ENCODE data around the gene BABAM2. TPM values are rescaled to one million over a fixed set of nuclear protein-coding genes. Genes with fewer than 3 reads are reported as not detected.

BABAM2 gene
- total and polyA plus RNA-seq, 2 experiments from 2014 or later: 17.8 to 21.5 TPM

DNA sequence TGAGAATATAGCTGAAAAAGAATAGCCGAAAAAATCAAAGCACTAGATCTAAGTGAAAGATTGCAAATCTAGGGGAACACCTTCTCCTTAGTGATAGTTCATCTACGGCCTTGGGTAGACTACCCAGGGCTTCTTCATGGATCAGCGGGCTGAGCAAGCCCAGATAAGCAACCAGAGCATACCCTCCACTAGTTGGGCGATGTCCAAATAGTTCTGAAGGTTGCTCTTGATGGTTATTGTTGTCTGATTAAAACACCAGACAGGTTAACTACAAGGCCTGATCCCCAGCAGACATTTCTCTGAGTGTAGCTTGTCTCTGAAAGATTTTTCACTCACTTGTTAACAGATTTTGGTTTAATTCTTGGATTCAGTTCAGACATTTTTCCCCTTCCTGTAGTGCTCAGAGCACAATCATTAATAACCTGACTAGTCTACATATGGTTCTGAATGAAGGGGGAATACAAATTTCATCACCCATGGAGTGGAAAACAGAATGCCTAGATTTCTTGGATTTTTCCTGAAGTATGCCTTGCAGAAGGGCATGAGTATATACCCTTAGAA is 99.6 kb downstream of the BABAM2 start:
- no peak for ATAC-seq
- H3F3A ChIP-seq (replicated peaks; ENCODE audit: low read depth): no peaks in the 10 kb centered on the region
- no peaks in the 10 kb centered on the region for H3K9me3 Mint-ChIP-seq
- H3K4me1 Mint-ChIP-seq: peaks cover 6% of the 10 kb centered on the region; the same call in 2 of the 3 replicates
- no peaks in the 10 kb centered on the region for H3K36me3 Mint-ChIP-seq (ENCODE audit: low read depth)
- H3K79me2 ChIP-seq (replicated peaks; ENCODE audit: insufficient read depth): no peaks in the 10 kb centered on the region
- no peak overlapping the region for H3K4me3 ChIP-seq
- no peak overlapping the region for H3K27ac Mint-ChIP-seq
- TF ChIP-seq JUNB (IDR thresholded peaks at IDR 0.05; ENCODE audit: unreplicated experiment) (no peak), REST (IDR thresholded peaks at IDR 0.05; ENCODE audit: unreplicated experiment) (no peak), ZNF114 (CRISPR knock-in tag; IDR thresholded peaks at IDR 0.05) (no peak), EZH2 (IDR thresholded peaks at IDR 0.05; ENCODE audit: low read depth, unreplicated experiment) (no peak), CREB1 (CRISPR knock-in tag; IDR thresholded peaks at IDR 0.05; ENCODE audit: low read depth) (no peak), EZH2phosphoT487 (IDR thresholded peaks at IDR 0.05; ENCODE audit: unreplicated experiment) (no peak), STAT1 (IDR thresholded peaks at IDR 0.05; ENCODE audit: unreplicated experiment) (no peak), NANOG (IDR thresholded peaks at IDR 0.05; ENCODE audit: borderline replicate concordance) (no peak), ZNF462 (CRISPR knock-in tag; IDR thresholded peaks at IDR 0.05) (no peak), POLR2AphosphoS5 (IDR thresholded peaks at IDR 0.05; ENCODE audit: low read depth) (no peak), ZNF331 (CRISPR knock-in tag; IDR thresholded peaks at IDR 0.05; ENCODE audit: low read depth) (no peak)
- TF ChIP-seq, protein P1, sequence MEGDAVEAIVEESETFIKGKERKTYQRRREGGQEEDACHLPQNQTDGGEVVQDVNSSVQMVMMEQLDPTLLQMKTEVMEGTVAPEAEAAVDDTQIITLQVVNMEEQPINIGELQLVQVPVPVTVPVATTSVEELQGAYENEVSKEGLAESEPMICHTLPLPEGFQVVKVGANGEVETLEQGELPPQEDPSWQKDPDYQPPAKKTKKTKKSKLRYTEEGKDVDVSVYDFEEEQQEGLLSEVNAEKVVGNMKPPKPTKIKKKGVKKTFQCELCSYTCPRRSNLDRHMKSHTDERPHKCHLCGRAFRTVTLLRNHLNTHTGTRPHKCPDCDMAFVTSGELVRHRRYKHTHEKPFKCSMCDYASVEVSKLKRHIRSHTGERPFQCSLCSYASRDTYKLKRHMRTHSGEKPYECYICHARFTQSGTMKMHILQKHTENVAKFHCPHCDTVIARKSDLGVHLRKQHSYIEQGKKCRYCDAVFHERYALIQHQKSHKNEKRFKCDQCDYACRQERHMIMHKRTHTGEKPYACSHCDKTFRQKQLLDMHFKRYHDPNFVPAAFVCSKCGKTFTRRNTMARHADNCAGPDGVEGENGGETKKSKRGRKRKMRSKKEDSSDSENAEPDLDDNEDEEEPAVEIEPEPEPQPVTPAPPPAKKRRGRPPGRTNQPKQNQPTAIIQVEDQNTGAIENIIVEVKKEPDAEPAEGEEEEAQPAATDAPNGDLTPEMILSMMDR (conservative IDR thresholded peaks at IDR 0.05; ENCODE audit: low read depth in 2 of 2): no peak
- H3K27ac ChIP-seq (ENCODE audit: low read depth): no peak overlapping the region
- no peak overlapping the region for H3K4me2 ChIP-seq
- H4K20me1 ChIP-seq (replicated peaks; ENCODE audit: insufficient read depth): no peaks in the 10 kb centered on the region
- H3K36me3 ChIP-seq (ENCODE audit: insufficient read depth): no peaks in the 10 kb centered on the region
- H2AFZ ChIP-seq: no peak overlapping the region
- no peak overlapping the region for H3K4me3 Mint-ChIP-seq
- no peaks in the 10 kb centered on the region; the same call in none of the 2 replicates for H3K4me1 ChIP-seq (ENCODE audit: insufficient read depth)
- no peaks in the 10 kb centered on the region for H3K27me3 ChIP-seq (ENCODE audit: insufficient read depth)
- no peaks in the 10 kb centered on the region for H3K27me3 Mint-ChIP-seq (ENCODE audit: insufficient read depth, low read depth, poor library complexity)
- no peaks in the 10 kb centered on the region for H3K9me2 ChIP-seq (ENCODE audit: insufficient read depth)
- DNase-seq (ENCODE audit: low spot score): no peak
